ENCODE data around the gene GEMIN5.
"Not testable (repeated sequence)": the region's sequence is repeated elsewhere in the genome, so short reads cannot be mapped to it uniquely, and the experiment has no call there.

GEMIN5 gene

GRCh38 chr5:154923441-154924430 lies 14.3 kb downstream of the GEMIN5 start:
- Histone ChIP-seq H3K9me3 (no peaks in the 10 kb centered on the region), H3K27me3 (no peaks in the 10 kb centered on the region), H3K4me1 (no peaks in the 10 kb centered on the region), H3K4me2 (no peak overlapping the region), H3K4me3 (no peak overlapping the region), H3K27ac (no peak overlapping the region), H3K9ac (no peak overlapping the region), H4K20me1 (no peaks in the 10 kb centered on the region), H3K36me3 (peaks cover 93% of the 10 kb centered on the region)
- no peak for TF ChIP-seq Cebpa-rat (IDR thresholded peaks at IDR 0.05)

- Histone ChIP-seq H3K4me3 (no peak overlapping the region), H3K36me3 (peaks cover 89% of the 10 kb centered on the region)
Measured at GRCh38 chr5:154917757-154918156, 20.3 kb downstream of the GEMIN5 start.

GRCh38 chr5:154916874-154917273 lies 21.1 kb downstream of the GEMIN5 start:
- no peak for TF ChIP-seq Cebpa-rat (IDR thresholded peaks at IDR 0.05)
- no peaks in the 10 kb centered on the region for H3K4me1 ChIP-seq
- peaks cover 92% of the 10 kb centered on the region for H3K36me3 ChIP-seq
- no peak overlapping the region for H3K4me3 ChIP-seq
- H4K20me1 ChIP-seq: no peaks in the 10 kb centered on the region
- H3K27ac ChIP-seq: no peak overlapping the region
- no peak overlapping the region for H3K9ac ChIP-seq
- no peak overlapping the region for H3K4me2 ChIP-seq
- H3K27me3 ChIP-seq: no peaks in the 10 kb centered on the region
- no peaks in the 10 kb centered on the region for H3K9me3 ChIP-seq

More at GRCh38 chr5:154917757-154918156, 20.3 kb downstream of the GEMIN5 start:
- Histone ChIP-seq H3K9me3 (no peaks in the 10 kb centered on the region), H3K27ac (no peak overlapping the region), H3K4me1 (no peaks in the 10 kb centered on the region), H3K4me2 (no peak overlapping the region), H4K20me1 (no peaks in the 10 kb centered on the region), H3K27me3 (no peaks in the 10 kb centered on the region), H3K9ac (no peak overlapping the region)
- no peak for TF ChIP-seq Cebpa-rat (IDR thresholded peaks at IDR 0.05)

GRCh38 chr5:154905601-154906000 lies 32.4 kb downstream of the GEMIN5 start:
- peaks cover 100% of the 10 kb centered on the region for H3K36me3 ChIP-seq

GRCh38 chr5:154901913-154902312 lies 36.1 kb downstream of the GEMIN5 start:
- H3K27me3 ChIP-seq: no peaks in the 10 kb centered on the region
- H3K27ac ChIP-seq: no peak overlapping the region
- no peak for TF ChIP-seq Cebpa-rat (IDR thresholded peaks at IDR 0.05)
- no peaks in the 10 kb centered on the region for H3K4me1 ChIP-seq
- no peak overlapping the region for H3K4me3 ChIP-seq
- H3K9ac ChIP-seq: no peak overlapping the region
- H4K20me1 ChIP-seq: no peaks in the 10 kb centered on the region
- H3K9me3 ChIP-seq: no peaks in the 10 kb centered on the region
- peaks cover 100% of the 10 kb centered on the region for H3K36me3 ChIP-seq
- H3K4me2 ChIP-seq: no peak overlapping the region

More at GRCh38 chr5:154905601-154906000, 32.4 kb downstream of the GEMIN5 start:
- not testable (repeated sequence) for H3K4me2 ChIP-seq, H3K27me3 ChIP-seq, H3K9me3 ChIP-seq, H3K9ac ChIP-seq, H3K4me3 ChIP-seq, H4K20me1 ChIP-seq, H3K27ac ChIP-seq, H3K4me1 ChIP-seq

- no peak for TF ChIP-seq Cebpa-rat (IDR thresholded peaks at IDR 0.05)
- Histone ChIP-seq H3K9me3 (no peaks in the 10 kb centered on the region), H3K9ac (no peak overlapping the region), H3K4me3 (no peak overlapping the region), H3K27me3 (no peaks in the 10 kb centered on the region), H3K27ac (no peak overlapping the region), H4K20me1 (no peaks in the 10 kb centered on the region), H3K4me1 (no peaks in the 10 kb centered on the region), H3K36me3 (peaks cover 100% of the 10 kb centered on the region), H3K4me2 (no peak overlapping the region)
Measured at GRCh38 chr5:154901276-154901675, 36.7 kb downstream of the GEMIN5 start.

GRCh38 chr5:154900066-154900465 lies 37.9 kb downstream of the GEMIN5 start:
- peaks cover 100% of the 10 kb centered on the region for H3K36me3 ChIP-seq

GRCh38 chr5:154899151-154899816 lies 38.7 kb downstream of the GEMIN5 start:
- no peaks in the 10 kb centered on the region for H3K4me1 ChIP-seq
- H3K9ac ChIP-seq: no peak overlapping the region
- H3K4me2 ChIP-seq: no peak overlapping the region
- no peak overlapping the region for H3K27ac ChIP-seq
- no peaks in the 10 kb centered on the region for H3K27me3 ChIP-seq
- no peaks in the 10 kb centered on the region for H4K20me1 ChIP-seq
- no peak for TF ChIP-seq Cebpa-rat (IDR thresholded peaks at IDR 0.05)
- peaks cover 100% of the 10 kb centered on the region for H3K36me3 ChIP-seq
- H3K9me3 ChIP-seq: no peaks in the 10 kb centered on the region
- no peak overlapping the region for H3K4me3 ChIP-seq

More at GRCh38 chr5:154900066-154900465, 37.9 kb downstream of the GEMIN5 start:
- no peaks in the 10 kb centered on the region for H4K20me1 ChIP-seq
- no peak overlapping the region for H3K4me3 ChIP-seq
- H3K27ac ChIP-seq: no peak overlapping the region
- no peak overlapping the region for H3K9ac ChIP-seq
- H3K27me3 ChIP-seq: no peaks in the 10 kb centered on the region
- no peaks in the 10 kb centered on the region for H3K4me1 ChIP-seq
- no peak overlapping the region for H3K4me2 ChIP-seq
- no peaks in the 10 kb centered on the region for H3K9me3 ChIP-seq
- TF ChIP-seq Cebpa-rat (IDR thresholded peaks at IDR 0.05): no peak

GRCh38 chr5:154898210-154898609 lies 39.8 kb downstream of the GEMIN5 start:
- H4K20me1 ChIP-seq: no peaks in the 10 kb centered on the region
- no peak for TF ChIP-seq Cebpa-rat (IDR thresholded peaks at IDR 0.05)
- no peak overlapping the region for H3K9ac ChIP-seq
- no peaks in the 10 kb centered on the region for H3K9me3 ChIP-seq
- no peak overlapping the region for H3K4me3 ChIP-seq
- H3K27me3 ChIP-seq: no peaks in the 10 kb centered on the region
- no peak overlapping the region for H3K4me2 ChIP-seq
- H3K36me3 ChIP-seq: peaks cover 100% of the 10 kb centered on the region
- no peak overlapping the region for H3K27ac ChIP-seq
- H3K4me1 ChIP-seq: no peaks in the 10 kb centered on the region

- no peak overlapping the region for H3K9ac ChIP-seq
- H3K9me3 ChIP-seq: no peaks in the 10 kb centered on the region
- no peak overlapping the region for H3K4me2 ChIP-seq
- no peak overlapping the region for H3K27ac ChIP-seq
- H4K20me1 ChIP-seq: no peaks in the 10 kb centered on the region
- H3K36me3 ChIP-seq: peaks cover 100% of the 10 kb centered on the region
- no peak for TF ChIP-seq Cebpa-rat (IDR thresholded peaks at IDR 0.05)
- no peak overlapping the region for H3K4me3 ChIP-seq
- no peaks in the 10 kb centered on the region for H3K4me1 ChIP-seq
- no peaks in the 10 kb centered on the region for H3K27me3 ChIP-seq
Measured at GRCh38 chr5:154896562-154897165, 41.3 kb downstream of the GEMIN5 start.
